ENCODE results near the gene APLP2. TPM values are rescaled to one million over a fixed set of nuclear protein-coding genes. Genes with fewer than 3 reads are reported as not detected.

The APLP2 gene
- total and polyA plus RNA-seq, 9 of the 15 experiments (the other 6 are each of a cell fraction or from before 2014, with no cell fraction given), result 17.4 to 164 (median 118) TPM

- TF ChIP-seq, protein P1, sequence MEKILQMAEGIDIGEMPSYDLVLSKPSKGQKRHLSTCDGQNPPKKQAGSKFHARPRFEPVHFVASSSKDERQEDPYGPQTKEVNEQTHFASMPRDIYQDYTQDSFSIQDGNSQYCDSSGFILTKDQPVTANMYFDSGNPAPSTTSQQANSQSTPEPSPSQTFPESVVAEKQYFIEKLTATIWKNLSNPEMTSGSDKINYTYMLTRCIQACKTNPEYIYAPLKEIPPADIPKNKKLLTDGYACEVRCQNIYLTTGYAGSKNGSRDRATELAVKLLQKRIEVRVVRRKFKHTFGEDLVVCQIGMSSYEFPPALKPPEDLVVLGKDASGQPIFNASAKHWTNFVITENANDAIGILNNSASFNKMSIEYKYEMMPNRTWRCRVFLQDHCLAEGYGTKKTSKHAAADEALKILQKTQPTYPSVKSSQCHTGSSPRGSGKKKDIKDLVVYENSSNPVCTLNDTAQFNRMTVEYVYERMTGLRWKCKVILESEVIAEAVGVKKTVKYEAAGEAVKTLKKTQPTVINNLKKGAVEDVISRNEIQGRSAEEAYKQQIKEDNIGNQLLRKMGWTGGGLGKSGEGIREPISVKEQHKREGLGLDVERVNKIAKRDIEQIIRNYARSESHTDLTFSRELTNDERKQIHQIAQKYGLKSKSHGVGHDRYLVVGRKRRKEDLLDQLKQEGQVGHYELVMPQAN (IDR thresholded peaks at IDR 0.05; ENCODE audit: borderline replicate concordance), result peak; percentile 19; the same call in 1 of the 2 replicates
- no peak for TF ChIP-seq RBM25 (IDR thresholded peaks at IDR 0.05; ENCODE audit: low read depth, low read length, severe bottlenecking)
- TF ChIP-seq, protein P2, sequence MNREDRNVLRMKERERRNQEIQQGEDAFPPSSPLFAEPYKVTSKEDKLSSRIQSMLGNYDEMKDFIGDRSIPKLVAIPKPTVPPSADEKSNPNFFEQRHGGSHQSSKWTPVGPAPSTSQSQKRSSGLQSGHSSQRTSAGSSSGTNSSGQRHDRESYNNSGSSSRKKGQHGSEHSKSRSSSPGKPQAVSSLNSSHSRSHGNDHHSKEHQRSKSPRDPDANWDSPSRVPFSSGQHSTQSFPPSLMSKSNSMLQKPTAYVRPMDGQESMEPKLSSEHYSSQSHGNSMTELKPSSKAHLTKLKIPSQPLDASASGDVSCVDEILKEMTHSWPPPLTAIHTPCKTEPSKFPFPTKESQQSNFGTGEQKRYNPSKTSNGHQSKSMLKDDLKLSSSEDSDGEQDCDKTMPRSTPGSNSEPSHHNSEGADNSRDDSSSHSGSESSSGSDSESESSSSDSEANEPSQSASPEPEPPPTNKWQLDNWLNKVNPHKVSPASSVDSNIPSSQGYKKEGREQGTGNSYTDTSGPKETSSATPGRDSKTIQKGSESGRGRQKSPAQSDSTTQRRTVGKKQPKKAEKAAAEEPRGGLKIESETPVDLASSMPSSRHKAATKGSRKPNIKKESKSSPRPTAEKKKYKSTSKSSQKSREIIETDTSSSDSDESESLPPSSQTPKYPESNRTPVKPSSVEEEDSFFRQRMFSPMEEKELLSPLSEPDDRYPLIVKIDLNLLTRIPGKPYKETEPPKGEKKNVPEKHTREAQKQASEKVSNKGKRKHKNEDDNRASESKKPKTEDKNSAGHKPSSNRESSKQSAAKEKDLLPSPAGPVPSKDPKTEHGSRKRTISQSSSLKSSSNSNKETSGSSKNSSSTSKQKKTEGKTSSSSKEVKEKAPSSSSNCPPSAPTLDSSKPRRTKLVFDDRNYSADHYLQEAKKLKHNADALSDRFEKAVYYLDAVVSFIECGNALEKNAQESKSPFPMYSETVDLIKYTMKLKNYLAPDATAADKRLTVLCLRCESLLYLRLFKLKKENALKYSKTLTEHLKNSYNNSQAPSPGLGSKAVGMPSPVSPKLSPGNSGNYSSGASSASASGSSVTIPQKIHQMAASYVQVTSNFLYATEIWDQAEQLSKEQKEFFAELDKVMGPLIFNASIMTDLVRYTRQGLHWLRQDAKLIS (CRISPR knock-in tag; IDR thresholded peaks at IDR 0.05), result 0 out of 2 replicates have a peak, but pooled peaks have one; percentile 5
- TF ChIP-seq PTBP1 (IDR thresholded peaks at IDR 0.05; ENCODE audit: low read depth, low read length), result no peak
- peak; percentile 13 for TF ChIP-seq KDM5B (IDR thresholded peaks at IDR 0.05; ENCODE audit: insufficient replicate concordance, low read depth, low read length)
- no peak for TF ChIP-seq BRD9 (IDR thresholded peaks at IDR 0.05; ENCODE audit: low read depth, partially characterized antibody)
- no peak for TF ChIP-seq ETV5 (CRISPR knock-in tag; IDR thresholded peaks at IDR 0.05; ENCODE audit: low read depth)
- no peak for TF ChIP-seq STAT6 (CRISPR knock-in tag; IDR thresholded peaks at IDR 0.05)
- TF ChIP-seq, protein P3, sequence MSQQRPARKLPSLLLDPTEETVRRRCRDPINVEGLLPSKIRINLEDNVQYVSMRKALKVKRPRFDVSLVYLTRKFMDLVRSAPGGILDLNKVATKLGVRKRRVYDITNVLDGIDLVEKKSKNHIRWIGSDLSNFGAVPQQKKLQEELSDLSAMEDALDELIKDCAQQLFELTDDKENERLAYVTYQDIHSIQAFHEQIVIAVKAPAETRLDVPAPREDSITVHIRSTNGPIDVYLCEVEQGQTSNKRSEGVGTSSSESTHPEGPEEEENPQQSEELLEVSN (IDR thresholded peaks at IDR 0.05; ENCODE audit: borderline replicate concordance in 1 of 2, extremely low read depth in 1 of 2, insufficient read depth in 1 of 2, insufficient read length in 1 of 2, low read depth in 1 of 2, low read length in 1 of 2, poor library complexity in 1 of 2, severe bottlenecking in 1 of 2), result peak; percentile 37 to 85
- 0 out of 2 replicates have a peak, but pooled peaks have one; percentile 67 for TF ChIP-seq ZNF592 (IDR thresholded peaks at IDR 0.05)
- peak; percentile 26; the same call in 1 of the 2 replicates for TF ChIP-seq CBFA2T3 (IDR thresholded peaks at IDR 0.05)
These were observed 572 bp upstream of the APLP2 start (continued) for GRCh38 chr11:130068986-130069658.
